HUES48 (cell line): ENCODE measurements around the gene SLC25A39.

Experiments used
- H3K27ac ChIP-seq: one replicate; pipeline ENCODE4 v1.7.0; 2013; ENCODE audit warnings: low read depth, low read length, inconsistent platforms
- H3K27me3 ChIP-seq: 2 replicates; pipeline ENCODE4 v1.6.1; 2013; ENCODE audit warnings: mild to moderate bottlenecking, low read length; ENCODE audit not compliant: control insufficient read depth, insufficient read depth
- H3K36me3 ChIP-seq: 2 replicates; pipeline ENCODE4 v1.6.1; 2013; ENCODE audit warnings: low read length; ENCODE audit not compliant: control insufficient read depth, insufficient read depth
- H3K4me1 ChIP-seq: 2 replicates; pipeline ENCODE4 v1.6.1; 2013; ENCODE audit warnings: mild to moderate bottlenecking, low read length; ENCODE audit not compliant: control insufficient read depth, insufficient read depth
- H3K4me3 ChIP-seq: 2 replicates; pipeline ENCODE4 v1.5.1; 2013; ENCODE audit warnings: mild to moderate bottlenecking, low read depth, low read length
- H3K9ac ChIP-seq: 2 replicates; pipeline ENCODE4 v1.6.1; 2013; ENCODE audit warnings: mild to moderate bottlenecking, low read depth, low read length, moderate library complexity
- H3K9me3 ChIP-seq: 2 replicates; pipeline ENCODE4 v1.6.1; 2013; ENCODE audit warnings: low read length; ENCODE audit not compliant: control insufficient read depth, insufficient read depth

Gene SLC25A39

DNA sequence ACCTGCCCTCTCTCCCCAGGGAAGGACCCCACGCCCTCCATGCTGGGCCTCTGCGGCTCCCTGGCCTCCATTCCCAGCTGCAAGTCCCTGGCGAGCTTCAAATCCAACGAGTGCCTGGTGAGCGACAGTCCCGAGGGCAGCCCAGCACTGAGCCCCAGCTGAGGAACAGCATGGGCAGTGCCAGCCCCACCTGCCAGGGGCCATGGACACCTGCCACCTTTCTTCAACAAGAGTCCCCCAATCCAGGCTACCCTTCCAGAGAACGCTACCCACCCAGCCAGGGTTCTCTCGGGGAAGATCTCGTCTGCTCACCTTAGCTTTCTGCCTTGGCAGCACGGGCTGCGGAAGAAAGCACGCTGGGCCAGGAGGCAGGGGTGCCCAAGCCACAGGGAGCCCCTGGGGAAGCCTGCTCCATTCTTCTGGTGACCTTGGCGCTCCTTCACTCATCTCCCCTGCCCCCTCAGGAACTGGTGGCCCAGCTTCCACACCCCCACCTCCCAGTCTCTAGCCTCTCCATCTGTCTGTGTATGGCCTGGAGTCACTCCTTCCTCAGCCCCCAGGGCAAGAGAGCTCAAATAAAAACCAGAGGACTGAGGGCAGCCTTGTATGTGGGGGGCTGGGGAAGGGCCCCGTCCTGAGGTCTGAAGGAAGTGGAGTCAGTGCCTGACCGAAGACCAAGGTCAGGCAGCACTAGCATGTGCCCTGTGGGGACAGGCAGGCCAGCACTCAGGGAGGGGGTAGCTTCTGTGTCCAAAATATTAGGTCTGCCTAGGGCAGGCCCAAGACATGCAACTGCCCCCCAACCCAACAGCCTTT, 6.3 kb downstream of the SLC25A39 start:
- Histone ChIP-seq H3K9ac (no peak overlapping the region), H3K4me3 (no peak overlapping the region), H3K4me1 (no peaks in the 10 kb centered on the region), H3K9me3 (no peaks in the 10 kb centered on the region), H3K27me3 (peaks cover 25% of the 10 kb centered on the region), H3K27ac (no peak overlapping the region), H3K36me3 (peaks cover 35% of the 10 kb centered on the region)

DNA sequence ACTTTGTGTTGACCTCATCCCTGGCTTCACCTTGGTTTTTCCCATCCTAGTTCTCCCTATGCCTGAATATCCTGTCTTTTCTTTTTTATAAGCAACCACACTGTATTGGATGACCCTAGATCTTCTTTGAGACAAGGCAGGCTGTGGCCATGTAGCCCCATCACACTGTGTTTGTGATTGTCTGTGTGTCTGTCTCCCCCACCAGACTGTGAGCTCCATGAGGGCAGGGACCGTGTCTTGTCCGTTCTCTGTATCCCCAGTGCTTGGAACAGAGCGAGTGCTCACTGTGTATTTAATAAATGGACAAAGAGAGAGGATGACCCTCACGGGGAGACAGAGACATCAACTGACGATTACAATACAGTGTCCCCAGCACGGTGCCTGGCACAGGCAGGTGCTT, 7.1 kb downstream of the SLC25A39 start:
- no peaks in the 10 kb centered on the region for H3K9me3 ChIP-seq
- no peaks in the 10 kb centered on the region for H3K4me1 ChIP-seq
- no peak overlapping the region for H3K4me3 ChIP-seq
- no peak overlapping the region for H3K9ac ChIP-seq
- H3K36me3 ChIP-seq = peaks cover 34% of the 10 kb centered on the region
- H3K27me3 ChIP-seq = peaks cover 25% of the 10 kb centered on the region
- no peak overlapping the region for H3K27ac ChIP-seq

DNA sequence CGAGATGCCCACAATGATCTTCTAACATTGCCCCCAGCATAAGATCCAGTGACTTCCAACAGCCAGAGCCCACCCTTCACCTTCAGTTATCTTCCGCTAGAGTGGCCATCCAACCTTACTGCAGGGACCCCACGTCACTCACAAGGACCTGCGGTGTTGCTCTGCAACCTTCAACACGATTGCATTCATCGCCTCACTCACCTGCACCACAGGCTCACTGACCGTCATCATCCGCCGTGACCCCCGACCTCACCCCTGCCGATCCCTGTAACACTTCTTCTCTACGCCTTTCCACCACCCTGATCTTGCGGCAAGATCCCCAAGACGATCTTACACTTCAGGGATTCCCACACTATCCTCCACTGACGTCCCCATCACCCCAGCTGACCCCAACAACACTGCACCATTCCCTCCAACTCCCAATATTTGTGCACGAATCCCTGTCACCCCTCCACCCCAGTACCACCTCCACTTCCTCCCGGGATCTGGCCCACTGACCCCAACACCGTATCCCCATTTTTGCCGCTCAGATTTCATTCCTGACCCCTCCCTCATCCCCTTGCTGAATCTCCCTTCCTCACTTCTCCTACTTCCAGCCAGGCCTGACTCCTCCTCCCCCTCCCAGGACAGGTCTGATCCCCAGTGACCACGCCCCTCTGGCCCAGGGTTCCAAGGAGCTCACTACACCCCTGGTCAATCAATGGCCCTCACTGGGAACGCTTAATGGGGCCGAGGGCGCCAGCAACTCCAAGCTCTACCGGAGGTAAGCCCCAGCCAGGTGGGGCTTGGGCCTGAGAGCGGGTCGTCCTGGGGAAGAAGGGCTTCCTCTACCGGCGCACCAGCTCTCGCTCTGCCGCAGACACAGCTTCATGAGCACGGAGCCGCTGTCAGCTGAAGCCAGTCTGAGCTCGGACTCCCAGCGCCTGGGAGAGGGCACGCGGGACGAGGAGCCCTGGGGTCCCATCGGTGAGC, 8.6 kb downstream of the SLC25A39 start:
- Histone ChIP-seq H3K4me1 (peaks cover 6% of the 10 kb centered on the region; the same call in 1 of the 2 replicates), H3K4me3 (peak overlapping the region; percentile 54), H3K27me3 (peaks cover 25% of the 10 kb centered on the region), H3K9ac (0 out of 2 replicates have a peak overlapping the region, but pooled peaks have one; percentile 15), H3K9me3 (no peaks in the 10 kb centered on the region), H3K27ac (peak overlapping the region; percentile 59), H3K36me3 (peaks cover 19% of the 10 kb centered on the region)

DNA sequence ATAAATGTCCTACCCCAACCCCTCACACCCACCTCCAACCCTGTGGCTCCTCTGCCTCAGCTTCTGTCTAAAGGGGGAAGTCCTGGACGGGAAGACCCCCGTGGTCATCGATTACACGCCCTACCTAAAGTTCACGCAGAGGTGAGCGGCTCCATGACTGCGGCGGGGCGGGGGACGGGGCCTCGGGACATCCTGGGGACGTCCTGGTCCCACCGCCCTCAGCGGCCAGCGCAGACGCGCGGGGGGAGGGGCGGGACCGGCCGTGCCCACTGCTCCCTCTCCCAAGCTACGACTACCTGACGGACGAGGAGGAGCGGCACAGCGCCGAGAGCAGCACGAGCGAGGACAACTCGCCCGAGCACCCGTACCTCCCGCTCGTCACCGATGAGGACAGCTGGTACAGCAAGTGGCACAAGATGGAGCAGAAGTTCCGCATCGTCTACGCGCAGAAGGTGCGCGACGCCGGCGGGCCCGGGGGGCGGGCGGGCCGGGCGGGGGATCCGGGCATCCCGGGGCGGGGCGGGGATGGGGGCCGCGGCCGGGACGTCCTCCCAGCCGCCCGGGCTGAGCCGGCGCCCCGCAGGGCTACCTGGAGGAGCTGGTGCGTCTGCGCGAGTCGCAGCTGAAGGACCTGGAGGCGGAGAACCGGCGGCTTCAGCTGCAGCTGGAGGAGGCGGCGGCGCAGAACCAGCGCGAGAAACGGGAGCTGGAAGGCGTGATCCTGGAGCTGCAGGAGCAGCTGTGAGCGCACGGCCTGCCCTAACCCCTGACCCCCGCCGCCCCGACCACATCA, 9.6 kb downstream of the SLC25A39 start:
- Histone ChIP-seq H3K36me3 (peaks cover 9% of the 10 kb centered on the region), H3K9me3 (no peaks in the 10 kb centered on the region), H3K27ac (no peak overlapping the region), H3K9ac (no peak overlapping the region), H3K27me3 (peaks cover 25% of the 10 kb centered on the region), H3K4me3 (peak overlapping the region; percentile 54), H3K4me1 (peaks cover 12% of the 10 kb centered on the region; the same call in 1 of the 2 replicates)

DNA sequence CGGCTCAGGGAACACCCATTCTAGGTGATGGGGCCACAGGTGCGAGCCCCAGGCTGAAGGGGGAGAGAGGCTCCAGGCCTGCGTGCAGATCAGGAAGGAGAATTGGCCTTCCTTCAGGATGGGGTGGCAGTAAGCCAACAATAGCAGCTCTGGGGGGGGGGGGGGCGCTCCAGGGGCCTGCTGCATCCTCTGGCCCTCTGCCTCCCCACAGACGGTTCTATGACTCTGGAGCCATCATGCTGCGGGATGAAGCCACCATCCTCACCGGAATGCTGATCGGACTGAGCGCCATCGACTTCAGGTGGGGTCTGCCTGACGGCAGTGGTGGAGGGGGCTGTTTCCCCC, 10.1 kb downstream of the SLC25A39 start:
- peak overlapping the region; percentile 54 for H3K4me3 ChIP-seq
- H3K36me3 ChIP-seq = peaks cover 3% of the 10 kb centered on the region
- no peaks in the 10 kb centered on the region for H3K9me3 ChIP-seq
- peaks cover 13% of the 10 kb centered on the region; the same call in 1 of the 2 replicates for H3K4me1 ChIP-seq
- peaks cover 25% of the 10 kb centered on the region for H3K27me3 ChIP-seq
- no peak overlapping the region for H3K9ac ChIP-seq
- H3K27ac ChIP-seq = no peak overlapping the region

DNA sequence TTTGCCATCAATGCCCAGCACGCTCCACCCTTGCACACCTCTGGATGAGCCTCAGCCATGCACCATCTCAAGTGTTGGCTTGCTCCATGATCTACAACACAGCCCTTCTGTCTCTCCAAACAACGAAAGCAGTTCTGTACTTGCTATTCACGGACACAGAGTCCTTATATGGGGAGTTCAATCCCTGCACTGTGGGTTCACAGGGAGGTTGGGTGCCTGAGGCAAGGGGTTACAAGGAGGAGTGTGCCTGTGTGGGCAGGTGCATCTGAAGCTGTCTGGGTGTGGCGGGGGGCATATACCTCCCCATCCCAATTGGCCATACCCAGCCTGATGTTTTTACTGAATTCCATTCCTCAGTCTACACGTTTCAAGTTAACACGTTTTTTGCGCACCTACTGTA, 10.6 kb downstream of the SLC25A39 start:
- Histone ChIP-seq H3K27me3 (peaks cover 25% of the 10 kb centered on the region), H3K36me3 (no peaks in the 10 kb centered on the region), H3K4me1 (peaks cover 18% of the 10 kb centered on the region), H3K9me3 (no peaks in the 10 kb centered on the region), H3K27ac (no peak overlapping the region), H3K4me3 (no peak overlapping the region), H3K9ac (no peak overlapping the region)

DNA sequence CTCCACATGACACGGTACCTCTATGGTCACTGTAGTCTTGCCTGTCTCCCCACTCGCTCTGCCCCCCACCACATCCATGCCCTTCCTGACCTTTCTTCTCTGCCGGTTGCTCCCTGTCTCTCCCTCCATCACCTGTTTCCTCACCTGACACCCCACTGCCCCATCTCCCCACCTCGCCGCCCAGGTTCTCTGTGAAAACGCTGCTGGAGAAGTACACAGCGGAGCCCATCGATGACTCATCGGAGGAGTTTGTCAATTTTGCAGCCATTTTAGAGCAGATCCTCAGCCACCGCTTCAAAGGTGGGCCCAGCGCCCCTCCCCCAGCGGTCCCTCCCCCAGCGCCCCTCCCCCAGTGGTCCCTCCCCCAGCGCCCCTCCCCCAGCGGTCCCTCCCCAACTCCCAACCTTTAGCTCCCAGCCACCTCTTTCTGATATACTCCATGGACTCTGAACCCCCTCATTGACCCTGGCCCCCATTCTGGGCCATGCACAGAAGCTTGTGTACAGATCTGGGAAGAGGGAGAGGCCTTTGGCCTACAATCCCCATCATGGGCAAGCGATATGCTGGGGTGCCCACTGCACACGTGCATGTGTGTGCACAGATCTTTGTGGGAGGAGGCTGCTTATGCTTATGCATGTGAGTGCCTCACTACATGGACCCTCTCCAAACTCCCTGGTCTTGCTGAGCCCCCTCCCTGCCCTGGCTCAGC, 12.1 kb downstream of the SLC25A39 start:
- Histone ChIP-seq H3K36me3 (no peaks in the 10 kb centered on the region), H3K27ac (no peak overlapping the region), H3K4me1 (peaks cover 20% of the 10 kb centered on the region), H3K9me3 (no peaks in the 10 kb centered on the region), H3K27me3 (peaks cover 25% of the 10 kb centered on the region), H3K4me3 (no peak overlapping the region), H3K9ac (no peak overlapping the region)

DNA sequence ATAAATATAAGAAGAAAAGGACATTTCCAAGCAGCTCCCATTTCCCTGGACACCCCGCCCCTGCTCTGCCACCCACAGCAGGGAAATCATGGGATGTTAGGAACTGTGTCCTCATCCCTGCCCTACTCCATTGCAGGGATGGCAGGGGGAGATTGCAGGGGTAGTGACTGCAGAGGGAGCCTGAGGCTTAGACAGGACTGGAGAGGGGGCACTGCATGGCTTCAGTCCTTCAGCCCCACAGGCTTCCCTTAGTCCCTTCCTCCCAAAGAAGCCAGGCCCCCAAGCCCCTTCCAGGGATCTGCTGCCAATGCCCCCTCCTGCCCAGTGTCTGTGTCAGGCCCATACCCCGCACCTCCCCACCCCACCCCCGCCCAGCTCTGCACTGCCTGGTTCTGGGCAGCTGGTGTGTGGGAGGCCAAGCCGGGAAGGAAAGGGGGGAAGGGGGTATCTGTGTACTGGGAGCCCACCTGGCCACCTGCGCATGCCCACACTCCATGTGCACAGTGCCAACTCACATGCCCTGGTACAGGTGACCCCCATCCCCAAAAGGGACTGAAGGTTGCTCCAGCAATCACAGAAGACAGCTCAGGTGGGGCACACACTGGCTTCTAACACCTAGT, 13.0 kb downstream of the SLC25A39 start:
- Histone ChIP-seq H3K36me3 (no peaks in the 10 kb centered on the region), H3K4me1 (peaks cover 25% of the 10 kb centered on the region), H3K9ac (no peak overlapping the region), H3K4me3 (no peak overlapping the region), H3K27ac (no peak overlapping the region), H3K9me3 (no peaks in the 10 kb centered on the region), H3K27me3 (peaks cover 20% of the 10 kb centered on the region)

DNA sequence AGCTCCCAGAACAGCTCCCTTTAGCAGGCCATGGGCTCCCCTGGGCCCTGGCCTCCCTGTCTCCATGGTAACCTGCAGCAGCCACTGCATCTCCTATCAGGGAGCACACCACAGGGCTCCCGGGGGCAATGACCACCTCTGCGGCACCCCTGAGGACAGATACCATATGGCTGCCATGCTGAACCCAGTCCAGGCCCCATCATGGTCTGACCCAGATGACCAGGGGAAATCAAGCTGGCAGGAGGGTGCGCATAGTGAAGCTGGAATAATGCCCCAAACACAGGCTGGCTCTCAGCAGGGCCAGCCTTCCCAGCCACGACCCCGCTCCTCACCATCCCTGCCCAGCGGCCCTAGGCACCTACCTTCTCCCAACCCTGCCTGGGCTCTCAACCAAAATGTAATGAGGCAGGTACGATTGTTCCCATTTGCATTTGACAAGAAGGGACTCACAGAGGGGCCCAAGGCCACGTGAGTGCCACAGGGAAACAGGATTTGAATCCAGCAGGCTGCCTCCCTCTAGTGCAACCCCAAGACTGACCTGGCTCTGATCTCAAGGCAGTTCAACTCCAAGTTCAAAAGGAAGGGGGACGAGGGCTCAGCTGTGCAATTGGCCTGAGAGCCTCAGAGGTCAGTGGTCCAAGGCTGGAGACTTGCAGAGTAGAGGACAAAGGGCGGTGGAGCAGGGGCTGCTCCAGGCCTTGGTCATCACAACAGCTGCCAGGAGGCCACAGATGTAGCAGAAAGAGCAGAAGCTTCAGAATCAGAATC, 13.8 kb downstream of the SLC25A39 start:
- no peak overlapping the region for H3K4me3 ChIP-seq

More for the DNA sequence above, 13.8 kb downstream of the SLC25A39 start:
- Histone ChIP-seq H3K27ac (no peak overlapping the region), H3K9ac (no peak overlapping the region), H3K9me3 (no peaks in the 10 kb centered on the region), H3K36me3 (no peaks in the 10 kb centered on the region), H3K27me3 (peaks cover 16% of the 10 kb centered on the region), H3K4me1 (peaks cover 25% of the 10 kb centered on the region)
